GM12874 (cell line): ENCODE data around the gene PMEPA1.

Experiments used
- TF ChIP-seq, protein P1 (sequence below): IDR thresholded peaks from 2 replicates; pipeline ENCODE4 v1.5.1; 2011; ENCODE audit warnings: low read depth, mild to moderate bottlenecking, control low read depth, low read length, moderate library complexity; ENCODE audit not compliant: insufficient read depth

Gene PMEPA1

DNA sequence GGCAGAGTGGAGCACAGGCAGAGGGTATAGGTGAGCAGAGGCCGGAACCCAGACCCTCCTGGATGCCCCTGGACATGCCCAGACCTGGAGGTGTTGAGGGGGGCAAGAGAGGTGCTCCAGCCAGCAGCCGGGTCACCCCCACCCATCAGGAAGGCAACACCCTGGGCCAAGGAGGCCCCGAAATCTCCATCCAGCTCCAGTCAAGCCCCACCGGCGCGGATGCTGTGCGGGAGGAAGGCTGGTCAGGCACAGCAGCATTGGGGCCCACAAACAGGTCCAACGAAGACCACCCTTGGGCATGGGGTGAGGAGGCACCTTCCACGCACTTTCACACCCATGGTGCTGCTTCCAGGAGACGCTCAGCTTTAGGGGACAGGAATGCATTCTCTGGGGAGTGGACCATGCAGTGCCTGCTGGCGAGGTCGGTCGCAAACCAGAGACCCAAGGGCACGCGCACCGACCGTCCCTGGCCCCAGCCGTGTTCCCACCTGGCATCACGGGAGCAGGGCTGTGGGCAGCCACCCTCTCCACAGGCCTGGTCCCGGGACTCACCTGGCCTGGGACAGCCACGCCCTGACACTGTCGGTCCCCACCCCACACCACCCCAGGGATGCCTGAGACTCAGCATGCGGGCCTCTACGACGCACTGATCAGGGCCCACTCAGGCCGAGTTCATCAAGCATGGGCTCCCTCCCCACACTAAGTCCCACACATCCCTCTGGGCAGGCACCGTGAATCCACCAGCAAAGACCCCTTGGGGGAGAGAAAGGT lies 45.9 kb downstream of the PMEPA1 start:
- TF ChIP-seq, protein P1, sequence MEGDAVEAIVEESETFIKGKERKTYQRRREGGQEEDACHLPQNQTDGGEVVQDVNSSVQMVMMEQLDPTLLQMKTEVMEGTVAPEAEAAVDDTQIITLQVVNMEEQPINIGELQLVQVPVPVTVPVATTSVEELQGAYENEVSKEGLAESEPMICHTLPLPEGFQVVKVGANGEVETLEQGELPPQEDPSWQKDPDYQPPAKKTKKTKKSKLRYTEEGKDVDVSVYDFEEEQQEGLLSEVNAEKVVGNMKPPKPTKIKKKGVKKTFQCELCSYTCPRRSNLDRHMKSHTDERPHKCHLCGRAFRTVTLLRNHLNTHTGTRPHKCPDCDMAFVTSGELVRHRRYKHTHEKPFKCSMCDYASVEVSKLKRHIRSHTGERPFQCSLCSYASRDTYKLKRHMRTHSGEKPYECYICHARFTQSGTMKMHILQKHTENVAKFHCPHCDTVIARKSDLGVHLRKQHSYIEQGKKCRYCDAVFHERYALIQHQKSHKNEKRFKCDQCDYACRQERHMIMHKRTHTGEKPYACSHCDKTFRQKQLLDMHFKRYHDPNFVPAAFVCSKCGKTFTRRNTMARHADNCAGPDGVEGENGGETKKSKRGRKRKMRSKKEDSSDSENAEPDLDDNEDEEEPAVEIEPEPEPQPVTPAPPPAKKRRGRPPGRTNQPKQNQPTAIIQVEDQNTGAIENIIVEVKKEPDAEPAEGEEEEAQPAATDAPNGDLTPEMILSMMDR: no peak

DNA sequence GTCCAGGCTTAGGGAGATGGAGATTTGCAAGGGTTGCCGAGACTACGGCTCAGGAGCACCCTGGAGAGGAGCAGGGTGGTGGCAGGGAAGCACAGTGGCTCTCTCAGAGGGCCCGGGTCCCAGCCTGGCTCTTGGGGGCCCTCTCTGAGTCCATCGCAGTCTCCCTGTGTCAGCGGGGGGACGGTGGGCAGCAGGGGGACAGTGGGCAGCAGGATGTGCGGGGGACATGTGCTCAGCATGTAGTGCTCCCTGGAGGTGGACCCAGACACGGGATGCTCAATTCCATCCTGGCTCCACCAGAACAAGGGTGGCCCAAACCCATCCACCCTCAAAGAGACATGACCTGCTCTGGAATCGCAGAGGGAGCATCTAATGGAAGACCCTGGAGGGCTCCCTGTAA lies 46.6 kb downstream of the PMEPA1 start:
- TF ChIP-seq, protein P1: no peak

DNA sequence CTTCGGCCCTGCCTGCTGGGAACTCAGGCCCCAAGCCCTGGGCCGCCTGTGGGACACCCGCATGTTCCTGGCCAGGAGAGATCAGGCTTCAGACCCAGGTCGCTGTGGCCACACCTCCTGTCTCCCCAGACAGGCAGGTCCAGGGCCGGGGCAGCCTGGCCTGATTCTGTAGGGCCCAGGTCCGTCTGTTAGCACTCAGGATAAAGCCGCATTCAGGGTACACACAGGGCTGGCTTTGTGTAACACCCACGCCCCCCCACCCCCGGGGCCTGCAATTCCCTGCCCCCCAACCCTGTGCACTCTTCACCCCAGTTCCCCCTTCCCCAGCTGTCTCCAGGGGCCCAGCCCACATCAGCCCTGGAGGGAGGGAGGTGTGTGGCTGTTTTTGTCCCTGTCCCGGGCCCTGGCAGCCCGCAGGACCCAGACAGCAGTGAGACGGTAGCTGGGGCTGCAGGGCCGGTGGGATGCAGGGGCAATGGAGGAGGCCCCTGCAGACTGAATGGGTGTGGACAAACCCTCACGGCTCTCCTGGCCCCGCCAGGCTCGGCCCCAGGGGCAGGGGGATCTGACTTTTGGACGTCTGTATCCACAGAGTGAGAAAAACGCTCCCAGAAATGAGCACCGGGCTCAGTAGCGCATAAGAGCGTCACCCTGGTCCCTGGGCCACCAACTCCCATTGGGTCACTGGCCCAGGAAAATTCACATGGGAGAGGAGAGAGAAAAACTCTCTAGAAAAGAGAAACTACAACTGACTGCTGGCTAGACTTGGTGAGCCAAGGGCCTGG lies 47.2 kb downstream of the PMEPA1 start:
- TF ChIP-seq, protein P1: no peak

DNA sequence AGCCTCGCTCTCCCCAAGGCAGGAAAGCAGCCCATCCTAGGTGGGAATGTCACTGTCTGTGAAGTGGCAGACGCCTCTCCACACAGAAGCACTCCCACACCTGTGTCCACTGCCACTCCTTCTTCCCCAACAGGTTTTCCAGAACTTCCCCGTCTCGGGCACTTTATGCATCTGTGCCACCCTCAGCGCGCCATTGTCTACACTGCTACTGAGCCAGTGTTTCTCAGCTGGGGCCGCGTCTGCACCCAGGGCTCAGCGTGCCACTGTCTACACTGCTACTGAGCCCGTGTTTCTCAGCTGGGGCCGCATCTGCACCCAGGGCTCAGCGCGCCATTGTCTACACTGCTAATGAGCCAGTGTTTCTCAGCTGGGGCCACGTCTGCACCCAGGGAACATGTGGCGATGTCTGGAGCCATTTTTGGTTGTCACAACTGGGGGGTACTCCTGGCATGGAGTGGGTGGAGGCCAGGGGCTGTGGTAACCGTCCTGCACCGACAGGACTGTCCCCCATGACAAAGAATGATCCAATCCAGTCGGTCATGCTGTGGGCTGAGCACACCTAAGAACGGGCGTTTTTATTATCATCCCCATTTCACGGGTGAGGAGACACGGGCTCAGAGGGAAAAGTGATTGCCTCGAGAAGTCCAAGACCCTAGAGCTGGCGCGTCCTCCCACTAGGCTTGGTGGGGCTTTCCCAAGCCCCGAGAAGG lies 47.9 kb downstream of the PMEPA1 start:
- TF ChIP-seq, protein P1: no peak

DNA sequence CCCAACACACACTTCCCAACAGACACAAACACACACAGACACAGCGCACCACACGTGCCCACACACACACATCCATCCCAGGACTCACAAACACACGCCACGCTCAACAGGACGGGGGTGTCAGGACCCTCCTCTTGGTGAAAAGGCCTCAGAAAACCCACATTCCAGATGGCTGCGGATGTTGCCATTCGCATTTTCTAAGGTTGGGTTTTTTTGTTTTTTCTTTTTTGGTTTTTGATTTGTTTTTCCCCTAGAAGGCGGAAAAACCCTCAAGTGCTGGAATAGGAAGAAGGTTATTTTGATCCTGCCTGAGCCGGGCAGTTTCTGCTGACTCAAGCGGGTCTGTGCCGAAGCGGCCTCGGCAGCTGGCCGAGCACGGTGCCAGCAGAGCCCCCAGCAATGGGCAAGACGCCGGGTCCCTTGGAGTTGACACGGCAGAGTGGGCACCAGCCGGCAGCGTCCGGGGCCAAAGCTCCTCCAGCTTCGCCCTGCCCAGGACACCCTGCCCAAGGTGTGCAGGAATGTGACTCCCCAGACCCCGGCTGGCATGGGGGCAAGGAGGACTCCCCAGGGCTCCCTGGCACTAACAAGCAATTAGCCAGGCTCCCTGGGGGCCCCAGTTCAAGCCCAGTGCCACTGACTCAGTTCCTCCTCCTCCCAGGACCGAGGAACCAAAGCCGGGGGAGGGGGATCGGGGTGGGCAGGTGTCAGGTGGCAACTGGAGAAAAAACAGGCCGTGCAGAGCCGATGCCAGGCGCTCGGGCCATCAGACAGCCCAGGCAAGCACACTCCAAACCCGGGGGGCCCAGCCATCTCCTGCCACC lies 48.7 kb downstream of the PMEPA1 start:
- TF ChIP-seq, protein P1: no peak

DNA sequence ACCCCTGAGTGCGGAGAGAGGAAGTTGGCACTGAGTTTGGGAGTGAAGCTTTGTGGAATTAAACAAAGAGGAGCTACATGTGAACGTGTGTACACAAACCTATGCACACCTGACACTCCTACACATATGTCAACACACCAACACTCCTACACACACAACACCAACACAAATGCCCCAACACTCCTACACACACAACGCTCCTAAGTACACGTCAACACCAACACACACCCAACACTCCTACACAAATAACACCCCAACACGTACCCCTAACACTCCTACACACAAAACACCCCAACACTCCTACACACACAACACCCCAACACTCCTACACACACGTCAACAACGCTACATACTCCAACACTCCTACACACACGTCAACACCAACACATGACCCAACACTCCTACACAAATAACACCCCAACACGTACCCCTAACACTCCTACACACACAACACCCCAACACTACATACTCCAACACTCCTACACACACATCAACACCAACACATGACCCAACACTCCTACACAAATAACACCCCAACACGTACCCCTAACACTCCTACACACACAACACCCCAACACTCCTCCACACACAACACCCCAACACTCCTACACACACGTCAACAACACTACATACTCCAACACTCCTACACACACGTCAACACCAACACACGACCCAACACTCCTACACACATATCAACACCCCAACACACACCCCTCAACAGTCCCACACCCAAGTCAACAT lies 49.5 kb downstream of the PMEPA1 start:
- TF ChIP-seq, protein P1: no peak
